ENCODE measurements around the gene TMEM94.

The TMEM94 gene

DNA sequence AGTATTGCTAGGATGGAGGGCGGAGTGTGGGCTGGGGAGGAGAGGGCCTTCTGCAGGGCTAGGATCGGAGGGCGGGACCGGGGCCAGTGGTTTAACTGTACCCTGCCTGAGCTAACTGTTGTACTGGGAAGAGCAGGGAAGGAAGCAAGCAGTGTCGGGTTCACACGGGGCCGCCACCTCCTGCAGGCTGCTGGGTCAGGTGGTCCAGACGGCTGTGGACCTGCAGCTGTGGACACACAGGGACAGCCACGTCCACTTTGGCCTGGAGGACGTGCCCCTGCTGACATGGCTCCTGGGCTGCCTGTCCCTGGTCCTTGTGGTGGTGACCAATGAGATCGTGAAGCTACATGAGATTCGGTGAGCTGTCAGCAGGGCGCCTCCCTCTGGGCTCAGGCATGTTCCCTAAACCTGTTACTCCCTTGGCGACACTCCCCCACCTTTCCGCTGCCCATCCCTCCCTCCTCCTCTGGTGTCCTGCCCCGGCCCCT is 42.3 kb downstream of the TMEM94 start:
- no peak for DNase-seq

DNA sequence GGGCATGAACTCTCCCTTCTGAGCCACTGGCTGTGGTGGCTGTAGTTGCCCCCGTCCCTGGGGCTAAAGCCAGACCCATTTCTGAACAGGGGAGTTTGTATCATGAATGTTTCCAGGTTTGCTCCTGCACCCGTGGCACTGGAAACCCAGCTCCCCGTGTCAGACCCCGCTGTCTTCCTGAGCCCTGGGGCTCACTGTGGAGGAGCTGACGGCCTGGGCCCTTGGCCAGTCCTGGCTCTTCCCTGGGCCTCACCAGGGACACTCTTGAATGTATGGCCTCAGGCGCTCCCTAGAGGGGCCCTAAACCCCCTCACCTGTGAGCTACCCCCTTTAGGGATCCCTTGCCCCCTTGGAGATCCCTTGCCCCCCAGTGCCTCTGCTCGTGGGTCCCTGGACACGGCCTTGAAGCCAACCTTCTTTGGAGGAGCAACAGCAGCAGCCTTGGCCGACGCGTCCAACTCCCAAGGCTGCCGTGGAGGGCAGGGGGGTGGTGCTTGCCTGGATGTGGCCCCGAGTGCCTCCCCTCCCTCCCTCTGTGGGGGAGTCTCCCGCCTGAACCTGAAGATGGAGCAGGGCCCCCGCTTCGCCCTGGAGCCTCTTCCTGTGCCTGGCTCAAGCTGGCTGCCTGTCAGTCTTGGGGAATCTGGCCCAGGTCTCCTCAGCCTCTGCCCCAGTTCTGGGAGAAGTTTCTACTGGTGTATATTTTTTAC is 43.0 kb downstream of the TMEM94 start:
- no peak for DNase-seq

DNA sequence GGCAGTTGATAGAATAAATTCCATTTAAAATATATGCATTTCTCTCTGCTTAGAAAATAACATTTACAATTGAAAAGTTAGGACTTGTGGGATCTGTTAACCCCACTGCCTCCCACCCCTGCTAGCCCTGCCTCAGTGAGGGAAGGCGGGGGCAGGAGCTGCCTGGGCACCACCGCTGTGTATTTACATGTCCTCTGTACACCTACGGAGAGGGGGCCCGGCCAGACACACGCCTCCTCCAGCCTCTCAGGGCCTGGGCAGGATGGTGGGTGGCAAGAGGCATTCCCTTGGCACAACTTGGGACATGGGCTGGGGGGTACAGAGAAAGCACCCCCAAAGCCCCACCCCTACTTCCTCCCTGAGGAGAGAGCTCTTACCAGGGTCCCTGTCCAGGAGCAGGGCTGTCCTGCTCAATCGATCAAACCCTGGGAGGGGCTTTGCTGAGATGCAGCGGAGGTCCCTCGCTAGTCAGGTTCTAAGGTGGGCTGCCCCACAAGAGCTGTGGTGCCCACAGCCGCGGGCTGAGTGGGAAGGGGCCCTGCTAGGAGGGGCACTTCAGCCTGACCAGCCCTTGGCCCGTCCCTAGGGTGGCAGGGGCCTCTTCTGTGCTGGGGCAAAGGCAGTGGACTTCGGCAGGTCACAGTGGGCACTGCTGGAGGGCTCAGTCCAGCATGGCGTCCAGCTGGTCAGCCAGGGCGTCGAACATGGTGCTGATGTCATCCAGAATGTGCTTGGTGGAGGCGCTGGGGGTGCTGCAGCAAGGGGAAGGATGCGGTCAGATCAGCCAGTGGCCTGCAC is 44.2 kb downstream of the TMEM94 start:
- DNase-seq = no peak

DNA sequence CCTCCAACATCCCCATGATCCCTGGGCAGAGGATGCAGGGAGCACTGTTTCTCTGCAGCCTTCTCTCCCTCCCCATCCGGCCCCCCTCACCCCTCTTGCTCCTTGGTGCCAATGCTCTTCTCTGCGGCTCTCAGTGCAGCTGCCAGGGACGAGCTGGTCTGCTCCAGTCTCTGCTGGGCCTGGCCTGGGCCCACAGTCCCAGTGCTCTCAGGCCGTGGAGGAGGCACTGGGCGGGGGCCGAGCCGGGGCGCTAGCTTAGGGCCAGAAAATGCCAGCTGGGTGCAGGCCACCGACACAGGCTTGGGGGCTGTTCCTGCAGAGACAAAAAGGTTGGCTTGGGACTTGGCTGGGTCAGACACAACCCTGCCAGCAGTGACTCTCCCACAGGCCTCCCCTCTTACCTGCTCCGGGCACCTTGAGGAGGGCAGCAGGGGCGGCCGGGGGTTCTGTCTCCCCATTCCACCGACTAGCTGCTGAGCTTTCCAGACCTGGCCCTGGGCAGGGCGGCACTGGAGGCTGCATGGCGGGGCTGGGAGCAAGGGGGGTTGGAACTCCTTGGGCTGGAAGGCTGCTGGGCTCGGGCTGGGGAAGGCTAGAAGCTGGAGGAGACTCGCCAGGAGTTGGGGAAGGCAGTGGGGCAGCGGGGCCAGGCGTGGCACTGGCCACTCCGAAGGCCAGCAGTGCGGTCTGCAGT is 45.1 kb downstream of the TMEM94 start:
- no peak for DNase-seq

DNA sequence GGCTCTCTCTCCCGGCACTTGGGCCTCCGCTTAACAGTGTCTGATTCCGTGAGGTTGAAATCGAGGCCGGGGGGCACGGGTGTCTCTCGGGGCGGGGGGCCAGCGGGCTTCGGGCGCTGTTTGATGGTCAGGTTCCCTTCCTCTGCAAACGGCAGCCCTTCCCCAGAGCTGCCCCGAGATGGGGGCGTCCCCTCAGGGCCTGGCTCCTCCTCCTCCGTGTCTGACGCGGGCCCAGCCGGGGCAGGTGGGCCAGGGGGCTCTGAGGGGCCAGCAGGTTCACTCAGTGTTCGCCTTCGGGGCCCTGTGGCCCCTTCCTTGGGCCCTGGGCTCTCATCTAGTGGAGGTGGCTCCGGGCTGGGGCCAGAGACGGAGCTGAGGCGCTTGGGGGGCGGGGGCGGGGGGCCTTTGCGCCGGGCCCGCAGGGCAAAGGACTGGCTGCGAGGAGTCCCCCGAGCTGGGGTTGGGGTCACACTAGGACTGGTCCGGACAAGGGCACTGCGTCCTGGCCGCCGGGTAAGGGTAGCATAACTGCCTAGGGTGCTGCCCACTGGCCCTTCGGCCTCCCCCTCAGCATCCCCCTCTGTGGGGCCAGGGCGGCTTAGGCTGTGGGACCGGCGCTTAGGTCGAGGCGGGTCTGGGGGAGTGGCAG is 45.8 kb downstream of the TMEM94 start:
- no peak for DNase-seq

DNA sequence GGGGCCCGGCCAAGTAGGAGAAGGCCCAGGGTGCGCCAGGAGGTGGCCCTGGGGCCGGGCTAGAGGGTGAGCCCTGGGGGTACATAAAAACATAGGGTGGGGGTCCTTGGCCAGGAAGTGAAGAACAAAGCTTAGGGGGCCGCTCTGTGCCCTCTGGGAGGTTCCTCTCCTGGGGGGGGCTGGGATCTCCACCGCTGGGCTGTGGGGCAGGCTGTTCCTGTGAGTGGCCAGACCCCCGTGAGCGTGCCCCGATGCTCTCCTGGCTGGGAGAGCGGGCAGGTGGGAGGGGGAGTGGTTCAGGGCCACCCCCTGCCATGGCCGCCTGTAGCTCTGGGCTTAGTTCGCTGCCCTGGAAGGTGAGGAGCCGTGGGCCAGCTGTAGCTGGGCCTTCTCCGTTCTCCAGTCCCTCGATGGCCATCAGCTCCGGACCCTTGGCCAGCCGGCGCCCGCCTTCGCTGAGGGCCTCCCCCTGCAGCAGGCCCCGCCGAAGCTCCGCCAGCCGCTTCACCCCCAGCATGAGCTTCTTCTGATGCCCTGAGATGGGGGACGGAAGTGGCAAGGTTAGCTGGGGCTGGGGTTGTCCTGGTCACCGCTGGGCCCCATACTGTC is 46.4 kb downstream of the TMEM94 start:
- DNase-seq = no peak

DNA sequence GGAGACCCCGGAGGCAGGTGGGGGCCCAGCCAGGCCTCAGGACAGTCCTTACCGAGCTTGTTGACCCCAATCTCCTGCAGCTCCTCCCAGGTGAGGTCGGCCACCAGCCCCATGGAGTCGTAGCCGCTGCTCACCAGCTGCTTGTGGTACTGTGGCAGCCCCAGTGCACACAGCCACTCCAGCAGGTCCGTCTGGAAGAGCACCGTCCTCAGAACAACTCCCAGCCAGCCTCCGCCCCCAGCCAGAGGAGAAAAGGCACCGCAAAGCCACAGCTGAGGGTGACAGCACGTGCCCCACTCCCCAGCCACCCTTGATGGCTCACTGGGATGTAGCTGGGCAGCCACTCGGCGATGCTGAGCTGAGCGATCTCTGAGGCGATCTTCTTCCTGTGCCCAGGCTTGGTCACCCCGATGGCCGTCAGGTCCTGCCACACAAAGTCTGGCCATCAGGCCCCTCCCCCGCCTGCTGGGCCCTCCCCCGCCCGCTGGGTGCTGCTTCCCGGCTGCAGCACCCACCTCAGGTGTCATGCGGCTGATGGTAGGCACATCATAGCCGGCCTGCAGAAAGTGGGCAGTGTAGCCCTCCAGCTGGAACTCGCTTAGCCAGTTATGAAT is 47.0 kb downstream of the TMEM94 start:
- DNase-seq = no peak

DNA sequence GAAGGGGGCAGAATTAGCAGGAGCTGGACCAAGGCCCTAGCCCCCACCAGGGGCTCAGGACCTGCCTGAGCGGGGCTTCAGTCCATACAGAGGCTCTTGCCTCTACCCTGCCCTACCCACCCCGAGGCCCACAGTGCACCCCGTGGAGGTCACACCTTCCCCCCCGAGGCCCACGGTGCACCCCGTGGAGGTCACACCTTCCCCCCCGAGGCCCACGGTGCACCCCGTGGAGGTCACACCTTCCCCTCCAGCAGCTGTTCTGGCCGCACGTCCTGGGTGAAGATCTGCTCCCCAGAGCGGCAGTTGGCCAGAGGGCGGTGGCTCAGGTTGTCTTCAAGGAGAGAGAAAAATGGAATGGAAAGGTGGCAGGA is 47.5 kb downstream of the TMEM94 start:
- DNase-seq = no peak

DNA sequence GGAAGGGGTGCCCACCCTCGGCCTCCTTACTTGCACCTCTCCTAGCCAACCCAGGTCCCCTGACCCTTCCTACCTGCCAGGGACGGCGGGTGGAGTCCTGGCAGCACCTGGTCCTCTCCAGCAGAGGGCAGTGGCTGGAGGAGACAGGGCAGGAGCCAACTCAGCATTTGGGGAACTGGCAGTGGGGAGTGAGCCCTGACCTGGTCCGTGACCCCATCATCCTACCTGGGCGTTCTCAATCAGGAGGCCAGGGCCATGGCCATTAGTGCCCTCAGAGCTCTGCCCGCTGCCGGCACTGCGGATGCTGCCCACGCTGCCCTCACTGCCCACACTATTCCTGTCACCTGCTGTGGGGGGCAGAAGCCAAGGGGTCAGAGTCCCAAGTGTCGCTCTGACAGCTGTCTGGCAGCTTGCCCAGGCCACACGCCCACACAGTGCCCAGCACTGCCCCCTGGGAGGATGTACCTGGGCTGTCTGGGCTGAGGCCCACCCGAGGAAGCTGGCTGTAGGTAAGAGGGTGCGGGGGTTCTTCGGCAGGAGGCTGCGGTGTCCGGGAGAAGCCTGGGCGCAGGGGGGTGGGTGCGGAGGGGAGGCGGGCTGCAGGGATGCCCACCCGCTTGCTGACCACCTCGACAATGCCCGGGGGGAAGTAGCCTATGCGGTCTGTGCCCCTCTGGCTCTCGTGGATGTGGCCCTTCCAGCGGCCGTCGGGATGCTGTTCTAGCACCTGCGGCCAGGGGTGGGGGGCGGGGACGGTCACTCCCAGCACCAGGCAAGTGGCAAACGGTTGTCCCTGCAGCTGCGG is 48.1 kb downstream of the TMEM94 start:
- DNase-seq = no peak

DNA sequence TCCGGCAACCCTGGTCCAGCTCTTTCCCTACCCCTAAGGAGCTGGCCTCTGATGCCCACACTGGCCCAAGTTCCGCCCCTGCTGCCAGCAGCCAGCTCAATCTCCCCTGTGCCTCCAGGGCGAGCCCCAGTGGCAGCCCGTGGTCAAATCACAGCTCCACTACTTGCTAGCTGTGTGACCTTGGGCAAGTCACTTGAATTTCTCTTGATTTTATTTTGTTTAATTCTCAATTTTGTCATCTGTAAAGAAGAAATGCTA is 48.6 kb downstream of the TMEM94 start:
- no peak for DNase-seq

DNA sequence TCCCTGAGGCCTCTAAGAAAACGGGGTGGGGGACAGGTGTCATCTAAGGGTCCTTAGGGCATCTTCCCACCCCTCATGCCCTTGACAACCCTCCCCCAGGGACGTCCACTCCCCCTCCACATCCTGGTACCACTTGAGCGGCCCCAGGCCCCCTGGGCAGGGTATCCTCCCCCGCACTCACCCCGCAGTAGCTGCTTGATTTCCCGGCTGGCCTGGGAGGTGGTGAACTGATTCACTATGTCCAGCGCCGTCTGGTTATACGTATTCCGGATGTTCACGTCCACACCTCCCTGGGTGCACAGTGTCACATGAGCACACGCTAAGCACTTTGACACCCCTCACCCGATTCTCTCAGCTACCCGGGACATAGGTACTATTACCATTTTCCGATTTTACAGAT is 49.2 kb downstream of the TMEM94 start:
- DNase-seq = no peak

DNA sequence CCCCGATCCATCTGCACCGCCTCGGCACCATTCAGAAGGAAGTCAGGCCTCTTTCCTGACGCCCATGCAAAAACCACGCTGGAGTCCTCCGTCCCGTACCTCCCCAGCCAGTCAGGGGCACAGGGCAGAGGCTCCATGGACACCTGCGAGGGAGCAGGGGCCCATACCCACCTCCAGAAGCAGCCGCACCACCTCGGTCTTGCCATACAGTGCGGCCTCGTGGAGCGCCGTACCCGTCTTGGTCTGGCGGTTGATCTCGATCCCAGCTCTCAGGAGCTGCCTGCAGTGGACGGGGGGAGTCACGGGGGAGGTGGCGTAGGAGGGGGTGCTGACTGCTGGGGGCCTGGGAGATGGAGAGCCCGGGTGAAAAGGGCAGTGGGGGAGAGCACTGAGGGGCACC is 49.7 kb downstream of the TMEM94 start:
- DNase-seq = no peak

DNA sequence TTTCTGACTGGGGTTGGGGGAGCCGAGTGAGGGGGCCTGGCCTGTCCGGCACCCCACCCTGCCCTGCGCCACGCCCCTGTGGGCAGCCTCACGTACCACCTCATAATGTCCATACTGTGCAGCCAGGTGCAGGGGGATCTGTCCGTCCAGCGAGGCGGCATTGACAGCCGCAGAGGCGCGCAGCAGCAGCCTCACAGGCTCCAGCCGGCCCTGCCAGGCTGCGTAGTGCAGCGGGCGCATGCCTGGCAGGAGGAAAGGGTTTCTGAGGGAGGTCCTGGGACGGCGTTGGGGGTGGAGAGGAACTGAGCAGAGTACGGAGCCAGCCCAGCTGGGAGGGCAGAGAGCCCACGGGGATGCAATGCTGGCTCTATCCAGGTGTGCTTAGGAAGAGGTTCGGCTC is 50.5 kb downstream of the TMEM94 start:
- DNase-seq = no peak

DNA sequence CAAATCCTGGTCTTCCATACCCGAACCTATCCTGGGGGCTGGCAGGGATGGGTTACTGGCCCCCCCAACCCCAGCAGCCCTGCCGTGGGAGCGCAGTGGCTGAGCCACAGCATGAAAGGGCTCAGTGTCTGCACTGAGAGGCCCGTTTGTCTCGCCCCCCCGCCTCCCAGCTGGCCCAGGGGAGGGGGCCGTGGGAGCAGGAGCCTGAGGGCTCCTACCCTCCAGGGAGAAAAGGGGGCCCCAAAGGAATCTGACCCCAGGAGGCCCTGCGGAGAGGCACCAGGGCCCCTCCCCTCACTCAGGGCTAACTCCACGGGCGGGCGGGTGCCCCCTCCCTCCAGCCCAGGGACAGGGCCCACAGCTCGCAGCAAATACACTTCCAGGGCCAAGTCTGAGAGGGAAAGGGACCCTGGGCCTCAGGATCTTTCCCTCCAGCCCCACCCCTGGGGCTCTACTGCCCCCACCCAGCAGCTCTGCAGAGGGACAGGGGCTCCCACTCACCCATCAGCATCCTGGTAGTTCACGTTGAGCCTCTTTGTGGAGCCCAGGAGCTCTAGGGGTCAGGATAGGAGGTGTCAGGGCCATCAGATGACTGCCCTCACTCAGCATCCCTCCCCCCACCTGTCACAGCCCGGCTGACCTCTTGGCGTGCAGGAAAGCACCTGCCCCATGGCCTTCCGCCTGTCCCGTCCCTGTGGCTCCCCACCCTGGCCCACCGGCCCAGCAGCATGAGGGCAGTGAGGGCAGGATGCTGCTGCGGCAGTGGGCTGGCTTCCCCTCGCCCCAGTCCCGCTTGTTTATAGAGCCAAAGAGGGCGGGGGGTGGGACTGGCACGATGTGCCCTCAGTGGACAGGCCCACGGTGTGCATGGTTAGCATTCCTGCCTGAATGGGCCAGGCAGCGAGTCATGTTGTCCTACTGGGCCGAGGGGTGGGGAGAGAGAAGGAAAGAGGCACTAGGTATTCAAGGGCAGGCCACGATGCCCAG is 51.6 kb downstream of the TMEM94 start:
- DNase-seq = no peak

DNA sequence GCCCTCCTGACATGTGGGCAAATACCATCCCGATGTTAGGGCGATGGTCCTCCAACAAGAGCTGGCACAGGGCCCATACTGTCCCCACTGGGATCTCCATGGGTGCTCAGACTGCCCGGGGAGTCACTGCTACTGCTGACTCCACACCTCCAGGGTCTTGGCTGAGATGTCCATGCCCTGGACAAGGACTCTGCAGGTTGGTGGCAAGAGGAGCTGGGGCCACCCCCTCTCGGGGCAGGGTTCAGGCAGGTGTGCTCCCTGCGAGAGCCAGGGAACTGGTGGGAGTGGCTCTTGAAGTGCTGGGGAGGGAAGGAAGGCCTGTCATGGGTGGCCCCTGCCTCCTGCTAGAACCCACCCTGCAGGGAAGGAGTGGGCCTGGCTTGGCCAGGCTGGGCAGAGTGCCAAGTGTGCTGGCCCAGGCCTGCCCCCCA is 52.5 kb downstream of the TMEM94 start:
- no peak for DNase-seq

DNA sequence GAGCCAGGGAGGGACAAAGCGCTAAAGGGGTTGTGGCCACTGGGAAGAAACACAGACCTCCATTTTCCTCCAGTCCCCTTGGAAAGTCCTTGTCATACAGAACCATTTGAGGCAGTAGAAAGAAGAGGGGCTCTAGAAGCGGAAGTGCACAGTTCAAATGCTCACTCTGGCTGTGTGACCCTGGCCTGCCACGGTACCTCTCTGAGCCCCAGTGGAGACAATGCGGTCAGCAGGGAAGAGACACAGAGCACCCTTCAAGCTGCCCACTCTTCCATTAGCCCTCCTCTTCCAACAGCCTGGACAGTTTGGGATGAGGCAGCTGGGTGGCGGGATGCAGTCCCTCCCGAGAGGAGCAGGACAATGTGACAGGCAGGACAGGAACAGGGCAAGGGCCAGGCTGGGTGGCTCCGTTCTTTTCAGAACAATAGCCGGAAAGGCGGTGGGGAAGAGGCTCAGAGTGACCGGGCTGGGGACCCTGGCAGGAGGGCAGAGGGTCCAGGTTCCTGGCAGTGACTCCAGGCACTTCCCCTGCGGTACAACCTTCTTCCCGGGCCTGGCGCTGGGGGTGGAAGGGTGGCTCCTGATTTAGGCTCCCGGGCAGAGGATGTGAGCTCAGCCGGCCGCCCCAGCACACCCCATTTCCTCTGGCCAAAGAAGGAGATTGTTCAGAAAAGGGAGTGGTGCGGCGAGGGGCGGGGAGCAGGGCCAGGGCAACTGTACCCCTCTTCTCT is 53.3 kb downstream of the TMEM94 start:
- DNase-seq = no peak

DNA sequence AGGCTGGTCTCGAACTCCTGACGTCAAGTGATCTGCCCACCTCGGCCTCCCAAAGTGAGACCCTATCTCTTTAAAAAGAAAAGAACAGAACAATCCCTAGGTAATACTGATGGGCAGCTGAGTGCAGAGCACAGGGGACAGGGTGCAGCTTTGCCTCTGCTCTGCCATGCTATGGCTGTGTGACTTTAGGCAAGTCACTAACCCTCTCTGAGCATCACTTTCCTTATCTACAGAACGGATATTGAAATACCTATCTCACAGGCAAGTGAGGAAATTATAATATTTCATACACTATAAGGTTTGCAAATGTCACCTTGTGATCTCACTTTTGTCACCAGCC is 54.8 kb downstream of the TMEM94 start:
- no peak for DNase-seq

DNA sequence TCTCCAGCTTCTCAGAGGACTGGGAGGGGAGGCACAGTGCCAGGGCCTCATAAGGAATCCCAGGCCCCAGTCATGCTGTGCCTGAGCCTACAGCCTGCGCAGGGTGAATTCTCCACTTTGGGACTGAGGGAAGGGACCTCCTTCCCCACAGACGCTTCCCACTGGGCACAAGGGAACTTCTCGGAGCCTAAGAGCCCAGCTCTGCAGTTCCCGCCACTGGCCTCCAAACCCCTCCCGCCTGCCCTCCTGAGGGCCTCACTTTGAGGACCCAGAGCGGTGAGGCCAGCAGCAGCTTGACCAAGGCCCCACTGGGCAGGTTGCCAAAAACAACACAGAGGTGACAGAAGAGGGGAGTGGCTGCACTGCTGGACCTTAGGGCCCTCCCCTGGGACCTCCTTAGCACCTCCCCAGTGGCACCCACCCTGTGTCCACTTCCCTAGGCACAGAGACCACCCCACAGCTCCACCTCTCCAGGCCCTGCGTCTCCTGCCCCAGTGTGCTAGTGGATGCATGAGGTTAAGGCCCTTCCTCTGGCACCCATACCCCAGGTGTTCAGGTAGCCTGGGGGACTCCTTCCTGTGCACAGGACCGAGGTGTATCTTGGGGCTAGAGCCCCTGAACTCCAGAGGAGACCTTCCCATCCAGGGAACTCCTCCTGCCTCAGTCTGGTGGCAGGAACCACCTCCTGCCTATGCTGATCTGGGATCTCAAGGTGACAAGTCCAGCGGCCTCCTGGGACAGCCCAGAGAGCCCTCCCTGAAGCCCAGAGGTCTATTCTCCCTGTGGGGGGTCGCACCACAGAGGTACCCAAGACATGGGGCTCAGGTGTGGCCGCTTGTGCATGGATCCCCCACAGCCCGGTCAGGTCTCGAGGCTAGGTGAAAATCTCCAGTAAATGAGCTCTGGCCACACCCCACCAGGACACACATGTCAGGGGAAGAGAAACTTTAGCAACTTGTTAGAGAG is 55.5 kb downstream of the TMEM94 start:
- DNase-seq = no peak

Data from cerebellar nuclear complex (tissue), 1 donor.